NB4 (cell line): ENCODE data around the gene PLEKHF1.

Experiments used
- MYC ChIP-seq: IDR thresholded peaks from 2 replicates; pipeline ENCODE4 v1.6.1; 2011; ENCODE audit warnings: low read depth, low read length
- POLR2A ChIP-seq: IDR thresholded peaks from 2 replicates; pipeline ENCODE4 v1.6.1; 2011; ENCODE audit warnings: mild to moderate bottlenecking; ENCODE audit not compliant: insufficient read length; ENCODE audit errors: extremely low read depth
- TF ChIP-seq, protein P1 (sequence below): IDR thresholded peaks from one replicate; pipeline ENCODE4 v1.5.1; 2012; ENCODE audit warnings: low read depth, low read length

DNA sequence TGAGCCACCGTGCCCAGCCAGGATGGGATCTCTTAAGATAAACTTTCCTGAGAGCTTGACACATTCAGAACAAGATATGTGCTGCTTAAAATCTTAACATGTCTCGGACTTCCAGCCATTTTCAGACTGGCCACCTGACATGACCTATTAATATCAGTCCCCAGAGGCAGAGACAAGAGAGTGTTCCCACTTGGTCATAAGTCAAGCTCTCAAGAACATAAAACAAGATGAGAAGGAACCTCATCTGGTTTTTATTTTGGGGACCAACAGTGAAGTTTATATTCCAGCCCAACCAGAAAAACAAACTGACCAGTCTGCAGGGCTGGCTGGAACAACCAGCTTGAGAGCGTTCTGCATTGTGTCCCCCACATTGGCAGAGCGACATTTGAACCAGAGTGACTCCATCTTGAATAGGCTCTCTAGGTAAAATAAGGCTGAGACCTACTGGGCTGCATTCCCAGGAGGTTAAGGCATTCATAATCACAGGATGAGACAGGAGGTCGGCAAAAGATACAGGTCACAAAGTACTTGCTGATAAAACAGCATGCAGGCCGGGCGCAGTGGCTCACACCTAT lies 21.8 kb upstream of the PLEKHF1 start:
- TF ChIP-seq, protein P1, sequence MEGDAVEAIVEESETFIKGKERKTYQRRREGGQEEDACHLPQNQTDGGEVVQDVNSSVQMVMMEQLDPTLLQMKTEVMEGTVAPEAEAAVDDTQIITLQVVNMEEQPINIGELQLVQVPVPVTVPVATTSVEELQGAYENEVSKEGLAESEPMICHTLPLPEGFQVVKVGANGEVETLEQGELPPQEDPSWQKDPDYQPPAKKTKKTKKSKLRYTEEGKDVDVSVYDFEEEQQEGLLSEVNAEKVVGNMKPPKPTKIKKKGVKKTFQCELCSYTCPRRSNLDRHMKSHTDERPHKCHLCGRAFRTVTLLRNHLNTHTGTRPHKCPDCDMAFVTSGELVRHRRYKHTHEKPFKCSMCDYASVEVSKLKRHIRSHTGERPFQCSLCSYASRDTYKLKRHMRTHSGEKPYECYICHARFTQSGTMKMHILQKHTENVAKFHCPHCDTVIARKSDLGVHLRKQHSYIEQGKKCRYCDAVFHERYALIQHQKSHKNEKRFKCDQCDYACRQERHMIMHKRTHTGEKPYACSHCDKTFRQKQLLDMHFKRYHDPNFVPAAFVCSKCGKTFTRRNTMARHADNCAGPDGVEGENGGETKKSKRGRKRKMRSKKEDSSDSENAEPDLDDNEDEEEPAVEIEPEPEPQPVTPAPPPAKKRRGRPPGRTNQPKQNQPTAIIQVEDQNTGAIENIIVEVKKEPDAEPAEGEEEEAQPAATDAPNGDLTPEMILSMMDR, result no peak
- no peak for TF ChIP-seq POLR2A
- TF ChIP-seq MYC, result no peak
